ENCODE measurements around the gene OR6K3. TPM values are rescaled to one million over a fixed set of nuclear protein-coding genes. Genes with fewer than 3 reads are reported as not detected.

Gene OR6K3
- total RNA-seq, 4 donors from 2014 or later: not detected

GRCh38 chr1:158731707-158732106, 11.2 kb upstream of the OR6K3 start:
- DNase-seq: no peak
- intact Hi-C loops (cut with DNase I): no loop called here
- 76 to 85% methylated on average over 4 of the region's 4 CpGs for WGBS, 2 donors
- TF ChIP-seq POLR2A (IDR thresholded peaks at IDR 0.05): no peak
- TF ChIP-seq, protein P1, sequence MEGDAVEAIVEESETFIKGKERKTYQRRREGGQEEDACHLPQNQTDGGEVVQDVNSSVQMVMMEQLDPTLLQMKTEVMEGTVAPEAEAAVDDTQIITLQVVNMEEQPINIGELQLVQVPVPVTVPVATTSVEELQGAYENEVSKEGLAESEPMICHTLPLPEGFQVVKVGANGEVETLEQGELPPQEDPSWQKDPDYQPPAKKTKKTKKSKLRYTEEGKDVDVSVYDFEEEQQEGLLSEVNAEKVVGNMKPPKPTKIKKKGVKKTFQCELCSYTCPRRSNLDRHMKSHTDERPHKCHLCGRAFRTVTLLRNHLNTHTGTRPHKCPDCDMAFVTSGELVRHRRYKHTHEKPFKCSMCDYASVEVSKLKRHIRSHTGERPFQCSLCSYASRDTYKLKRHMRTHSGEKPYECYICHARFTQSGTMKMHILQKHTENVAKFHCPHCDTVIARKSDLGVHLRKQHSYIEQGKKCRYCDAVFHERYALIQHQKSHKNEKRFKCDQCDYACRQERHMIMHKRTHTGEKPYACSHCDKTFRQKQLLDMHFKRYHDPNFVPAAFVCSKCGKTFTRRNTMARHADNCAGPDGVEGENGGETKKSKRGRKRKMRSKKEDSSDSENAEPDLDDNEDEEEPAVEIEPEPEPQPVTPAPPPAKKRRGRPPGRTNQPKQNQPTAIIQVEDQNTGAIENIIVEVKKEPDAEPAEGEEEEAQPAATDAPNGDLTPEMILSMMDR (IDR thresholded peaks at IDR 0.05): no peak
- Histone ChIP-seq H3K9me3 (no peaks in the 10 kb centered on the region), H3K36me3 (no peaks in the 10 kb centered on the region), H3K27me3 (no peaks in the 10 kb centered on the region), H3K4me3 (replicated peaks in 1 of 3) (no peak overlapping the region), H3K27ac (no peak overlapping the region), H3K4me1 (no peaks in the 10 kb centered on the region)

DNA sequence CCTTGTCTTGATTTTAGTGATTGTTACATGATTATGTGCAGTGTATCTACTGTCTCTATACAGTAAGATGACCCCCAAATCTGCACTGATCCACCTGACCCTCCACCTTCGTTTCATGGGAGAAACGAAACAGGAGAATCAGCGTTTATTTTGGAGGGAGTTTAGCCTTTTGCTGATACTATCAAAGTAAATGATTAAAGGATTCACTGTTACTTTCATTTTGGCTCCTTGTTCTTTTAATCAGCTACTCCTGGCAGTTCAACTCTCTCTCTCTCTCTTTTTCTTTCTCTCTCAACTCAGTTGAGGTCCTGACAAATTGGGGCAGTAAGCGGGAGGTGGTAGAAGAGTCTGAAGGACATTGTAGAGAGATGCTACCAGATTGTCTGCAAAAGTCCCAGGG, 9.9 kb upstream of the OR6K3 start:
- H3K4me3 ChIP-seq (replicated peaks in 1 of 3): no peak overlapping the region
- H3K36me3 ChIP-seq: no peaks in the 10 kb centered on the region
- no peak overlapping the region for H3K27ac ChIP-seq
- H3K9me3 ChIP-seq: no peaks in the 10 kb centered on the region
- TF ChIP-seq, protein P1 (IDR thresholded peaks at IDR 0.05): no peak
- TF ChIP-seq POLR2A (IDR thresholded peaks at IDR 0.05): no peak
- WGBS, 2 donors: 70 to 77% methylated on average over 4 of the region's 4 CpGs
- intact Hi-C loops (cut with DNase I): no loop called here
- no peaks in the 10 kb centered on the region for H3K4me1 ChIP-seq
- H3K27me3 ChIP-seq: no peaks in the 10 kb centered on the region
- no peak for DNase-seq

- Histone ChIP-seq H3K27me3 (no peaks in the 10 kb centered on the region), H3K9me3 (no peaks in the 10 kb centered on the region), H3K36me3 (no peaks in the 10 kb centered on the region), H3K27ac (no peak overlapping the region), H3K4me3 (replicated peaks in 1 of 3) (no peak overlapping the region), H3K4me1 (no peaks in the 10 kb centered on the region)
- WGBS, 2 donors: 73 to 74% methylated on average over 3 of the region's 3 CpGs
- intact Hi-C loops (cut with DNase I): no loop called here
- DNase-seq: no peak
- TF ChIP-seq, protein P1 (IDR thresholded peaks at IDR 0.05): no peak
- TF ChIP-seq POLR2A (IDR thresholded peaks at IDR 0.05): no peak
These were observed 8.1 kb upstream of the OR6K3 start for GRCh38 chr1:158728510-158729225.

GRCh38 chr1:158724442-158724841, 3.9 kb upstream of the OR6K3 start:
- H3K4me1 ChIP-seq: no peaks in the 10 kb centered on the region
- H3K4me3 ChIP-seq (replicated peaks in 1 of 3): no peak overlapping the region
- WGBS, 2 donors: 92 to 97% methylated on average over 5 of the region's 5 CpGs
- TF ChIP-seq, protein P1 (IDR thresholded peaks at IDR 0.05): no peak
- no peak for TF ChIP-seq POLR2A (IDR thresholded peaks at IDR 0.05)
- no peak overlapping the region for H3K27ac ChIP-seq
- H3K9me3 ChIP-seq: no peaks in the 10 kb centered on the region
- intact Hi-C loops (cut with DNase I): no loop called here
- no peak for DNase-seq
- no peaks in the 10 kb centered on the region for H3K27me3 ChIP-seq
- no peaks in the 10 kb centered on the region for H3K36me3 ChIP-seq

DNA sequence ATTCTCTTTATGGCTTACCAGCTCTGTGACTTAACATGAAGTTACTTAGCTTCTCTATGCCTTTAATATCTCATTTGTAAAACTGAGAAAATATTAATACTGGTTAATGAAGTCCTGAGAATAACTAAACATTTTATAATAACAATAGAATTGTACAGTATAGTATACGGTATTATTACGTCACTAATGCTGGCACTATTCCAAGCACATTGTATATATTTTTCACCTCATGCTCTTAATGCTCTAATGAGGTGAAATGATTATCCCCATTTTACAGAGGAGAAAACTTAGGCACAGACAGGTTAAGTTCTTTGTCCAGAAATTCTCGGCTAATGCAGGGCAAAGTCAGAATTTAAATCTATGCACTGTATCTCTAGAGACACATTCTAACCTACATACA, 856 bp downstream of the OR6K3 start:
- TF ChIP-seq, protein P1 (IDR thresholded peaks at IDR 0.05): no peak
- TF ChIP-seq POLR2A (IDR thresholded peaks at IDR 0.05): no peak
- intact Hi-C loops (cut with DNase I): no loop called here
- H3K36me3 ChIP-seq: no peaks in the 10 kb centered on the region
- H3K4me1 ChIP-seq: no peaks in the 10 kb centered on the region
- H3K4me3 ChIP-seq (replicated peaks in 1 of 3): no peak overlapping the region
- no peak overlapping the region for H3K27ac ChIP-seq
- no peak for DNase-seq
- H3K27me3 ChIP-seq: no peaks in the 10 kb centered on the region
- WGBS, 2 donors: 70 to 75% methylated on average over 3 of the region's 3 CpGs
- H3K9me3 ChIP-seq: no peaks in the 10 kb centered on the region
